Brain microvascular endothelial cell (primary cell): ENCODE results near the gene LETMD1.

Experiments used
- DNase-seq: peaks from one replicate; pipeline ENCODE4 v3.0.0-alpha.2; 2020
- H3K27ac ChIP-seq: fragments of 250-450 bp; sonication (Bioruptor Pico); 2 replicates; pipeline ENCODE4 v1.5.1; 2020; ENCODE audit warnings: mild to moderate bottlenecking, moderate library complexity
- H3K27me3 ChIP-seq: fragments of 250-450 bp; sonication (Bioruptor Pico); replicated peaks from 2 replicates; pipeline ENCODE4 v1.5.1; 2020; ENCODE audit warnings: mild to moderate bottlenecking
- H3K36me3 ChIP-seq: fragments of 250-450 bp; sonication (Bioruptor Pico); replicated peaks from 2 replicates; pipeline ENCODE4 v1.5.1; 2020; ENCODE audit warnings: mild to moderate bottlenecking
- H3K4me3 ChIP-seq: 2 replicates; pipeline ENCODE4 v1.5.1; 2011; ENCODE audit warnings: low read depth, mild to moderate bottlenecking, control low read depth, low read length, moderate library complexity
- CTCF ChIP-seq: IDR thresholded peaks from 2 replicates; pipeline ENCODE4 v1.5.1; 2011; ENCODE audit warnings: low read depth, mild to moderate bottlenecking, moderate library complexity, low read length, control low read depth, inconsistent platforms; ENCODE audit errors: missing control alignments
- in situ Hi-C: cut with HindIII; loops from 2 replicates; pipeline ENCODE4 v1.10.0; 2017; ENCODE audit warnings: low sequenced_read_pairs, low pct_ligation_motif_present

Gene LETMD1

GRCh38 chr12:51027342-51027835 lies 20.7 kb upstream of the LETMD1 start:
- H3K4me3 ChIP-seq = no peak overlapping the region
- H3K27ac ChIP-seq = no peak overlapping the region
- H3K36me3 ChIP-seq = no peaks in the 10 kb centered on the region
- in situ Hi-C loops = no loop called here
- TF ChIP-seq CTCF = no peak
- DNase-seq = no peak
- H3K27me3 ChIP-seq = no peaks in the 10 kb centered on the region

GRCh38 chr12:51028126-51028812 lies 19.9 kb upstream of the LETMD1 start:
- H3K27me3 ChIP-seq = no peaks in the 10 kb centered on the region
- in situ Hi-C loops = no loop called here
- no peaks in the 10 kb centered on the region for H3K36me3 ChIP-seq
- no peak overlapping the region for H3K27ac ChIP-seq
- peak; percentile 17 for DNase-seq
- no peak overlapping the region for H3K4me3 ChIP-seq
- TF ChIP-seq CTCF = peak; percentile 54

- TF ChIP-seq CTCF = no peak
- Histone ChIP-seq H3K36me3 (no peaks in the 10 kb centered on the region), H3K4me3 (no peak overlapping the region), H3K27ac (no peak overlapping the region), H3K27me3 (no peaks in the 10 kb centered on the region)
- DNase-seq = no peak
- in situ Hi-C loops = no loop called here
Observed at GRCh38 chr12:51028813-51029150, 19.3 kb upstream of the LETMD1 start.

GRCh38 chr12:51033048-51033447 lies 15.1 kb upstream of the LETMD1 start:
- Histone ChIP-seq H3K27me3 (no peaks in the 10 kb centered on the region), H3K4me3 (no peak overlapping the region), H3K36me3 (no peaks in the 10 kb centered on the region), H3K27ac (no peak overlapping the region)
- in situ Hi-C loops = no loop called here
- TF ChIP-seq CTCF = no peak
- no peak for DNase-seq

GRCh38 chr12:51033457-51034089 lies 14.6 kb upstream of the LETMD1 start:
- DNase-seq = no peak
- no peaks in the 10 kb centered on the region for H3K27me3 ChIP-seq
- in situ Hi-C loops = no loop called here
- no peaks in the 10 kb centered on the region for H3K36me3 ChIP-seq
- H3K27ac ChIP-seq = no peak overlapping the region
- H3K4me3 ChIP-seq = no peak overlapping the region
- TF ChIP-seq CTCF = no peak

GRCh38 chr12:51036279-51036678 lies 11.8 kb upstream of the LETMD1 start:
- Histone ChIP-seq H3K27me3 (no peaks in the 10 kb centered on the region), H3K36me3 (no peaks in the 10 kb centered on the region), H3K4me3 (no peak overlapping the region), H3K27ac (no peak overlapping the region)
- in situ Hi-C loops = no loop called here
- TF ChIP-seq CTCF = no peak
- DNase-seq = no peak
